Choroid plexus epithelial cell (primary cell): ENCODE measurements around the gene IL36B.

ENCODE experiments used
- DNase-seq: peaks from one replicate; pipeline ENCODE4 v3.0.0-alpha.2; 2010; ENCODE audit warnings: low read depth
- H3K4me3 ChIP-seq: 2 replicates; pipeline ENCODE4 v1.5.1; 2011; ENCODE audit warnings: low read depth, mild to moderate bottlenecking, control low read depth, low read length, moderate library complexity
- CTCF ChIP-seq: conservative IDR thresholded peaks from 2 replicates; pipeline ENCODE4 v1.5.1; 2011; ENCODE audit warnings: low read depth, mild to moderate bottlenecking, control low read depth, inconsistent platforms, low read length, moderate library complexity

The IL36B gene

GRCh38 chr2:113036763-113037162, 15.9 kb downstream of the IL36B start:
- no peak overlapping the region for H3K4me3 ChIP-seq
- TF ChIP-seq CTCF, result no peak
- no peak for DNase-seq

GRCh38 chr2:113034016-113034415, 18.7 kb downstream of the IL36B start:
- no peak for DNase-seq
- TF ChIP-seq CTCF, result no peak
- H3K4me3 ChIP-seq, result no peak overlapping the region

GRCh38 chr2:113032737-113033136, 19.9 kb downstream of the IL36B start:
- TF ChIP-seq CTCF, result no peak
- no peak overlapping the region for H3K4me3 ChIP-seq
- DNase-seq, result no peak

GRCh38 chr2:113028112-113028511, 24.6 kb downstream of the IL36B start:
- no peak for TF ChIP-seq CTCF
- no peak for DNase-seq
- no peak overlapping the region for H3K4me3 ChIP-seq

GRCh38 chr2:113027691-113028090, 25.0 kb downstream of the IL36B start:
- no peak for DNase-seq
- no peak overlapping the region for H3K4me3 ChIP-seq
- TF ChIP-seq CTCF, result no peak

GRCh38 chr2:113025737-113026136, 26.9 kb downstream of the IL36B start:
- no peak for DNase-seq
- TF ChIP-seq CTCF, result no peak

GRCh38 chr2:113024764-113025163, 27.9 kb downstream of the IL36B start:
- no peak overlapping the region for H3K4me3 ChIP-seq
- no peak for DNase-seq
- TF ChIP-seq CTCF, result no peak

More at GRCh38 chr2:113025737-113026136, 26.9 kb downstream of the IL36B start:
- H3K4me3 ChIP-seq, result no peak overlapping the region
